NCI-H82 treated with DMSO at 0.1 percent for 48 hours (cell line): ENCODE results near the gene LIN7B.
"Not testable (repeated sequence)": the region's sequence is repeated elsewhere in the genome, so short reads cannot be mapped to it uniquely, and the experiment has no call there.

ENCODE experiments used
- DNase-seq: peaks from one replicate; lab custom pipeline; 2025; ENCODE audit not compliant: unreplicated experiment; lab: John Stamatoyannopoulos, UW

LIN7B gene

GRCh38 chr19:49141352-49141751 lies 27.2 kb downstream of the LIN7B start:
- DNase-seq = no peak

GRCh38 chr19:49142866-49143335 lies 28.7 kb downstream of the LIN7B start:
- DNase-seq = peak; percentile 95

- peak; percentile 72 for DNase-seq
These were observed 31.6 kb downstream of the LIN7B start for GRCh38 chr19:49145573-49146407.

GRCh38 chr19:49146408-49146770 lies 32.2 kb downstream of the LIN7B start:
- not testable (repeated sequence) for DNase-seq

- DNase-seq = no peak
These were observed 34.0 kb downstream of the LIN7B start for GRCh38 chr19:49148044-49148682.

- DNase-seq = peak; percentile 98
These were observed 34.8 kb downstream of the LIN7B start for GRCh38 chr19:49148784-49149651.

- peak; percentile 44 for DNase-seq
These were observed 35.5 kb downstream of the LIN7B start for GRCh38 chr19:49149652-49150105.

GRCh38 chr19:49150106-49150943 lies 36.2 kb downstream of the LIN7B start:
- peak; percentile 81 for DNase-seq

- no peak for DNase-seq
These were observed 36.7 kb downstream of the LIN7B start for GRCh38 chr19:49150944-49151243.

- DNase-seq = peak; percentile 80
These were observed 37.3 kb downstream of the LIN7B start for GRCh38 chr19:49151267-49152118.

GRCh38 chr19:49152119-49152550 lies 38.0 kb downstream of the LIN7B start:
- DNase-seq = no peak

GRCh38 chr19:49153167-49153809 lies 39.1 kb downstream of the LIN7B start:
- DNase-seq = no peak

- DNase-seq = no peak
These were observed 40.1 kb downstream of the LIN7B start for GRCh38 chr19:49154279-49154678.

- no peak for DNase-seq
These were observed 41.0 kb downstream of the LIN7B start, which contains the start of gene HRC for GRCh38 chr19:49155005-49155819. Gene HRC (minus strand): TSS chr19:49155396. CDS start chr19:49155237, 159 bp downstream.

GRCh38 chr19:49155820-49156346 lies 41.7 kb downstream of the LIN7B start:
- DNase-seq = peak; percentile 21

GRCh38 chr19:49157445-49158224 lies 43.5 kb downstream of the LIN7B start, which contains the start of gene TRPM4:
Gene TRPM4 (plus strand): TSS chr19:49157792. CDS start chr19:49157867, 75 bp downstream.
- DNase-seq = peak; percentile 58
